HTR-8/SVneo (cell line): ENCODE measurements around the gene CORO1A.
"Not testable (repeated sequence)": the region's sequence is repeated elsewhere in the genome, so short reads cannot be mapped to it uniquely, and the experiment has no call there.

Experiments
- DNase-seq: peaks from one replicate; pipeline ENCODE4 v3.0.0; 2011; ENCODE audit warnings: low spot score, mixed read lengths; ENCODE audit not compliant: insufficient read length
- FAIRE-seq: peaks from 2 replicates; lab custom pipeline; 2011; peaks lifted over from hg19 to GRCh38; lab: Jason Lieb, UNC

CORO1A gene

DNA sequence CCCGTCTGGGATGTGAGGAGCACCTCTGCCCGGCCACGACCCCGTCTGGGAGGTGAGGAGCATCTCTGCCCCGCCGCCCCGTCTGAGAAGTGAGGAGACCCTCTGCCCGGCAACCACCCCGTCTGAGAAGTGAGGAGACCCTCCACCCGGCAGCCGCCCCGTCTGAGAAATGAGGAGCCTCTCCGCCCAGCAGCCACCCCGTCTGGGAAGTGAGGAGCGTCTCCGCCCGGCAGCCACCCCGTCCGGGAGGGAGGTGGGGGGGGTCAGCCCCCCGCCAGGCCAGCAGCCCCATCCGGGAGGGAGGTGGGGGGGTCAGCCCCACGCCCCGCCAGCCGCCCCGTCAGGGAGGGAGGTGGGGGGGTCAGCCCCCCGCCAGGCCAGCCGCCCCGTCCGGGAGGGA is 14.7 kb upstream of the CORO1A start:
- DNase-seq, FAIRE-seq: not testable (repeated sequence)

DNA sequence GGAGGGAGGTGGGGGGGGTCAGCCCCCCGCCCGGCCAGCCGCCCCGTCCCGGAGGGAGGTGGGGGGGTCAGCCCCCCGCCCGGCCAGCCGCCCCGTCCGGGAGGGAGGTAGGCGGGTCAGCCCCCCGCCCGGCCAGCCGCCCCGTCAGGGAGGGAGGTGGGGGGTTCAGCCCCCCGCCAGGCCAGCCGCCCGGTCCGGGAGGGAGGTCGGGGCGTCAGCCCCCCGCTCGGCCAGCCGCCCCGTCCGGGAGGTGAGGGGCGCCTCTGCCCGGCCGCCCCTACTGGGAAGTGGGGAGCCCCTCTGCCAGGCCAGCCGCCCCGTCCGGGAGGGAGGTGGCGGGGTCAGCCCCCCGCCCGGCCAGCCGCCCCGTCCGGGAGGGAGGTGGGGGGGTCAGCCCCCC is 14.0 kb upstream of the CORO1A start:
- DNase-seq, FAIRE-seq: not testable (repeated sequence)

DNA sequence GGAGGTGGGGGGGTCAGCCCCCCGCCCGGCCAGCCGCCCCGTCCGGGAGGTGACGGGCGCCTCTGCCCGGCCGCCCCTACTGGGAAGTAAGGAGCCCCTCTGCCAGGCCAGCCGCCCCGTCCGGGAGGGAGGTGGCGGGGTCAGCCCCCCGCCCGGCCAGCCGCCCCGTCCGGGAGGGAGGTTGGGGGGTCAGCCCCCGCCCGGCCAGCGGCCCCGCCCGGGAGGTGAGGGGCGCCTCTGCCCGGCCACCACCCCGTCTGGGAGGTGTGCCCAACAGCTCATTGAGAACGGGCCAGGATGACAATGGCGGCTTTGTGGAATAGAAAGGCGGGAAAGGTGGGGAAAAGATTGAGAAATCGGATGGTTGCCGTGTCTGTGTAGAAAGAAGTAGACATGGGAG is 13.3 kb upstream of the CORO1A start:
- not testable (repeated sequence) for DNase-seq, FAIRE-seq

DNA sequence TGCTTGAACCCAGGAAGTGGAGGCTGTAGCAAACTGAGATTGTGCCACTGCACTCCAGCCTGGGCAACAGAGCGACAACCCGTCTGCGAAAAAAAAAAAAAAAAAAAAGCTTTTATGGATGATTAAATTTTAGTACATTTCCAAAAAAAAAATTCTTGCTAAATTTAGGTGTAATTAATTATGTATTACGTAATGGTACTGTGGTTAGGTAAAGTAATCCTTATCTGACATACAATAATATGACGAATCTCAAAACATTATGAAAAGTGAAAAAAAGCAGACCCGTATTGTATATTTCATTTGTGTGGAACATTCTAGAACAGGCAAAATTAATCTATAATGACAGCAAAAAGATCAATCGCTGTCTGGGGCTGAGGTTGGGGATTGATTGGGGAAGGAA is 10.3 kb upstream of the CORO1A start:
- FAIRE-seq = no peak
- no peak for DNase-seq

DNA sequence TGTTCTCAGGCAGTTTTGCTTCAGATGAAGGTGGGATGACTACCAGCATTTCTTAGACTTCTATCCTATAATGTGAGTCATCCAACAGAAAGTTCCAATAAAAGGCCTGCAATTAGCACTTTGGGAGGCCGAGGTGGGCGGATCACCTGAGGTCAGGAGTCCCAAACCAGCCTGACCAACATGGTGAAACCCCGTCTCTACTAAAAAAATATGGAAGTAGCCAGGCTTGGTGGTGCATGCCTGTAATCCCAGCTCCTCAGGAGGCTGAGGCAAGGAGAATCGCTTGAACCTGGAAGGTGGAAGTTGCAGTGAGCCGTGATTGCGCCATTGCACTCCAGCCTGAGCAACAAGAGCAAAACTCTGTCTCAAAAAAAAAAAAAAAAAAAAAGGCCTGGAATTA is 6.5 kb upstream of the CORO1A start:
- not testable (repeated sequence) for FAIRE-seq, DNase-seq

DNA sequence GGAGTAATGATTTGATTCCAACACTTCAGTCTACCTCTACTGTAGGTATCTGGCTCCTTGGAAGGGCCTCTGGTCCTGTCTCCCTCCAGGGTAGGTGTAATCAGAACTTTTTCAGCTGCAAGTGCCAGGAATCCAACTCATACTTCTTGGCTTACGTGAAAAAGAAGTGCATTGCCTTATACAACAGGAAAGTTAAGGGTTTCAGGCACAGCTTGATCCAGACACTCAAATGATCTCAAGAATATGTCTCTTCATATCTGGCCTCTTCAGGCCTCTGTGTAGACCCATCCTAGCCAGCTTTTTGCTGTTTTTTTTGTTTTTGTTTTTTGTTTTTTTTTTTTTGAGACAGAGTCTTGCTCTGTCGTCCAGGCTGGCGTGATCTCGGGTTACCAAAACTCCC is 4.2 kb upstream of the CORO1A start:
- no peak for DNase-seq
- no peak for FAIRE-seq

DNA sequence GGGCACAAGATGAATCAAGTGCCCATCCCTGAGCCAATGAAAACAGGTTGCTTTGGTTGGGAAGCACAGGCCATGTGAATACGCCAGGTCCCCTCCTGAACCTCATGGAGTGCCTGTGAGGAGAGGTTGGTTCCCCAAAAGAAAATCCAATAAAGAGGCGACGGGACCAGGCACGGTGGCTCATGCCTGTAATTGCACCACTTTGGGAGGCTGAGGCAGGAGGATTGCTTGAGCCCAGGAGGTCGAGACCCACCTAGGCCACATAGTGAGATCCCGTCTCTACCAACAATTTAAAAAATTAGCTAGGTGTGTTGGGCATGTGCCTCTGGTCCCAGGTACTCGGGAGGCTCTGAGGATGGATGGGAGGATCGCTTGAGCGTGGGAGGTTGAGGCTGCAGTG is 3.5 kb upstream of the CORO1A start:
- no peak for DNase-seq
- FAIRE-seq = no peak

DNA sequence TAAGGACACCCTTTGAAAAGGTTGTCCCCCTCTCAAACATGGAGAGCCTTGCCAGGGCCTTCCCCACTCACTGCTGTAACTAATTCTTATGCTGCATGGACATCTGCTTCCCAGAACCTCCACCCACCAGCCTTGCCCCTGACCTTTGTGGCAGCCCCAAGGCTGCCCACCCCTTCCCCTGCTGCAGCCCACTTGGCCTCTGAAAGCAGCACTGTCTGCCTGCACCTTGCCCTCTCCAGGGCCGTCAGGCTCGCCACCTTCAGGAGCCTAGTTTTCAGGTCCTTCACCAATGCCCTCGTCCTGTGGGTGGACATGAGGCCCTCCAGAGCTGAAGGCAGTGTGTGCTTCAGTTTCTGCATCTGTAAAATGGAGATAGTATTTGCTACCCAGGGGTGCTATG is 2.7 kb upstream of the CORO1A start:
- FAIRE-seq = no peak
- DNase-seq = no peak

DNA sequence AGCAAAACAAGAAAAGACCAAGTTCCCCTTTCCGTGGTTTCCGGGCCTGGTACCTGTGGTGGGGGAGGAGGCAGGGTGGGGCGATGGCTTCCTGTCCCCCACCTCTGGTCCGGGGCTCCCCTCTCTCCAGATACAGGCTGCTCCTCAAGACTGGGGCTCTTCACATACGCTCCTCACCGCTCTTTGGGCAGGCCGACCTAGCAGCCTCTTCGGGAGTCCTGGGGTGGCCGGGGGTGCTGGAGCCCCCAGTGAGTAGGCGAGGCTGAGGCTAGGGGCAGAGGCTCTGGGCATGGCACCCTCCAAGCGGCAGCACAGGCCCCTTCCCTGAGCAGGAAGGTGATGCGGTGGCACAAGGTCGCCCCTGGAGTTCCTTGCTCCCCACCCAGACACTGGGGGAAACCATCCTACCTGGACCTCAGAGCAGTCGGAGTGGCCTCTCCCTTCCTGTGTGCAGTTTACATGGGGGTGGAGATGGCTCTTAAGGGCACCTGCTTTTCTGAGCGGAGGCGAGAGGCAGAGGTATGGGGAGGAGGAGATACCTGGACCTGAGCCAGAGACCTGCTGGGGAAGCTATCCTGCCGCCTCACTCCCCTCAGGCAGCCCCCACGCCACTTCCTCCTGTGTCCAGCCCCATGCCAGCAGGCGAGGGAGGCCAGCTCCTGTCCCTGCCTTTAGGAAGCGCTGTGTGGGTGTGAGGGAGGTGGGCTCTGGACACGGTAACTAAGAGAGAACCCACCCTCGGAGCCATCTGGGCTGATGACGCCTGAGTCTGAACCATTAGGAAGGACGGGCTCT is 891 bp downstream of the CORO1A start:
- FAIRE-seq = no peak
- no peak for DNase-seq

DNA sequence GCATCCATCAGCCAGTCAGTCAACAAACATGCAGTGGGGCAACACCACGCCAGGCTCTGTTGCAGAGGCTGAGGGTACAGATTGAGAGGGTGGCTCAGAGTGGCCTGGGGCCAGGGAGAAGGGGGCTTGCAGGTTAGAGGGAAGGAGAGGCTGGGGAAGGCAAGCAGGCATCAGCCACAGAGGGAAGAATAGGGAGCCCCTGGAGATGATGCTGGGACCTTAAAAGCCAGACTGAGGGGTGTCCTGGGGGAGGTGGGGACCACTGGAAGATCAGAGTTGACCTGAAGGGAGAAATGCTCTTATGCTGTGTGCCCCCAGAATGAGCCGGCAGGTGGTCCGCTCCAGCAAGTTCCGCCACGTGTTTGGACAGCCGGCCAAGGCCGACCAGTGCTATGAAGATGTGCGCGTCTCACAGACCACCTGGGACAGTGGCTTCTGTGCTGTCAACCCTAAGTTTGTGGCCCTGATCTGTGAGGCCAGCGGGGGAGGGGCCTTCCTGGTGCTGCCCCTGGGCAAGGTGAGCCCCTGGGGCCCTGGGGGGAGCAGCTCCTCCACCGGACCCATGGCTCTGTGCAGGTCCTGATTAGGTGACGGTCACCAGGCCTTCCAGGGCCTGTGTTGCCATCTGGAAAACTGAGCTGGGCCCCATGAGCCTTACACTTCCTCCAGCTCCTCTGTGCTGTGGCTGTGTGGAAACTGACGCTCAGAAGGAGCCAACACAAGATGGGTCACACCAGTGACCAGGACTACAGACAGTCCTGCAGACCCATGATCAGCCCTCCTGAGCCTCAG is 1.7 kb downstream of the CORO1A start:
- DNase-seq = no peak
- no peak for FAIRE-seq

DNA sequence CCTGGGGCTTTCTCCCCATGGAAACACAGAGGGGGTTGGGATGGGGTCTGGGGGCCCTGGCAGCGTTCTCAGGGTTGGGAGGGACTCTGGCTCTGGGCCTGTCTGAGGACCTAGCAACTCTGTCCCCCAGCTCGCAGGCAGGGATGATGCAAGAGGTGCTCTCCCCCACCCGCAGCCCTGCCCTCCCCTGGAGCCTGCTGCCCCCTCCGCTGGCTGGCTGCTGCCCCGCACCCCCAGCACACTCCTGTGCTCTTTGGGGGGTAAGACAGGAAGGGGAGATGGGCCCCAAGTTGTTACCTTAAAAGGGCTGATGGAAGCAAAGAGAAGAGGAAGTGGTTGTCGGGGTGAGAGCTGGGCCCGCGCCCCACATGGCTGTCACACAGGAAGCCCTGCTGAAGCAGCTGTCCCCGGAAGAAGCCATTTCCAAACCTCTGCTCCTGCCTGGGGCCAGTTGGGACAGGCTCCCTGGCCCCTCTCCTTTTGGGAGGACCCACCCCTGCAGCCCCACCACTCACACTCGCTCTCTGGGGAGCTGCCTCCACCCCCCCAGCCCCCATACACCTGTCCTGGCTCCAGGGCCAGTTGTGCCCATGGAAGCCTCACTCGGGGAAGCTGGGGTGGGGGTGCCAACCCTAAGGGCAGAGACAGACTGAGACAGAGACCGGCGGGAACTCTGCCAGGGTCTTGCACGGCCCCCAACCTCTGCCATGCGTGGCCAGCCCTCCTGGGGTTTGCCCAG is 2.5 kb downstream of the CORO1A start:
- DNase-seq (no peak), FAIRE-seq (no peak)

DNA sequence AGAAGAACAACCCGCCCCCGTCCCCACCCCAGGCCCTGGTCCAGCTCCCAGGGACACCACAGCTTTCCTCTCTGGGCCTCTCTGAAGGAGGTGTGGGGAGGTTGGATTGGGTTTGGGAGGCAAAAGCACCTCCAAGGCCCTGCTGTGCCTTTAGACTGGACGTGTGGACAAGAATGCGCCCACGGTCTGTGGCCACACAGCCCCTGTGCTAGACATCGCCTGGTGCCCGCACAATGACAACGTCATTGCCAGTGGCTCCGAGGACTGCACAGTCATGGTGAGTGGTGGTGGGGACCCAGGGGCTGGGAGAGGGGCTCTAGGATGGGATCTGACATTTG is 3.0 kb downstream of the CORO1A start:
- no peak for FAIRE-seq
- no peak for DNase-seq

DNA sequence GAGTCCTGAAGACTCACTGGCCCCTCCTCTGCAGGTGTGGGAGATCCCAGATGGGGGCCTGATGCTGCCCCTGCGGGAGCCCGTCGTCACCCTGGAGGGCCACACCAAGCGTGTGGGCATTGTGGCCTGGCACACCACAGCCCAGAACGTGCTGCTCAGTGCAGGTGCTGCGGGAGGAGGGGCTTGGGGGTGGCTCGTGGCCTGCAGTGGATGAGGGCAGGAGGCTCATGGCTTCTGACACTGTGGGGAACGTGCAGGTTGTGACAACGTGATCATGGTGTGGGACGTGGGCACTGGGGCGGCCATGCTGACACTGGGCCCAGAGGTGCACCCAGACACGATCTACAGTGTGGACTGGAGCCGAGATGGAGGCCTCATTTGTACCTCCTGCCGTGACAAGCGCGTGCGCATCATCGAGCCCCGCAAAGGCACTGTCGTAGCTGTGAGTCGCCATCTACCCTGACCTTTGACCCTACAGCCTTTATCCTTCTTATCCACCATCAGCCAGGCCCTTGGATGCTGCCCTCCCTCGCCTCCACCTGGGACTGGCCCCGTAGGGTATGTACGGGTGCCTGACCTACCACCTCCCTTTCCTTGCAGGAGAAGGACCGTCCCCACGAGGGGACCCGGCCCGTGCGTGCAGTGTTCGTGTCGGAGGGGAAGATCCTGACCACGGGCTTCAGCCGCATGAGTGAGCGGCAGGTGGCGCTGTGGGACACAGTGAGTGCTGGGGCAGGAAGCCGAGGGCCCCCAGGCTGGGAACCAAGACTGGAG is 3.6 kb downstream of the CORO1A start:
- no peak for FAIRE-seq
- DNase-seq = no peak

DNA sequence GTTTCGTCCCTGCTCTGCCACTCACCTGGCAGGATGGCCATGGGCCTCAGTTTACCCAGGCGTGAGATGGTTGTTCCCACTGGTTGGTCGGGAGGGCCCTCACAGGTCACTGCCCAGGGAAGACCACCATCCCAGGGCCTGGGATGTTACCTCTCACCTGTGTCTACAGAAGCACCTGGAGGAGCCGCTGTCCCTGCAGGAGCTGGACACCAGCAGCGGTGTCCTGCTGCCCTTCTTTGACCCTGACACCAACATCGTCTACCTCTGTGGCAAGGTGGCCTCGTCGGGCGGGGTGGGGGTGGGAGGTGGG is 4.1 kb downstream of the CORO1A start:
- FAIRE-seq (no peak), DNase-seq (no peak)

DNA sequence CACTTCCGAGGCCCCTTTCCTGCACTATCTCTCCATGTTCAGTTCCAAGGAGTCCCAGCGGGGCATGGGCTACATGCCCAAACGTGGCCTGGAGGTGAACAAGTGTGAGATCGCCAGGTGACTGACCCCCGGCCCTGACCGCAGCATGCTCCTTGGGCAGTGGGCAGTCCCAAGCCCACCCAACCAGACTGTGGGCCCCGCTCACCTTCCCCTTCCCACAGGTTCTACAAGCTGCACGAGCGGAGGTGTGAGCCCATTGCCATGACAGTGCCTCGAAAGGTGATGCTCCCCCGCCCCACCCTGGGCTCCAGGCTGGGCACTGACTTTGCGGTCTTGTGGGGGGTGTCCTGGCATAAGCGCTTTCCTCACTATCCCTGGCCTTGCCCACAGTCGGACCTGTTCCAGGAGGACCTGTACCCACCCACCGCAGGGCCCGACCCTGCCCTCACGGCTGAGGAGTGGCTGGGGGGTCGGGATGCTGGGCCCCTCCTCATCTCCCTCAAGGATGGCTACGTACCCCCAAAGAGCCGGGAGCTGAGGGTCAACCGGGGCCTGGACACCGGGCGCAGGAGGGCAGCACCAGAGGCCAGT is 4.7 kb downstream of the CORO1A start:
- DNase-seq = no peak
- no peak for FAIRE-seq

DNA sequence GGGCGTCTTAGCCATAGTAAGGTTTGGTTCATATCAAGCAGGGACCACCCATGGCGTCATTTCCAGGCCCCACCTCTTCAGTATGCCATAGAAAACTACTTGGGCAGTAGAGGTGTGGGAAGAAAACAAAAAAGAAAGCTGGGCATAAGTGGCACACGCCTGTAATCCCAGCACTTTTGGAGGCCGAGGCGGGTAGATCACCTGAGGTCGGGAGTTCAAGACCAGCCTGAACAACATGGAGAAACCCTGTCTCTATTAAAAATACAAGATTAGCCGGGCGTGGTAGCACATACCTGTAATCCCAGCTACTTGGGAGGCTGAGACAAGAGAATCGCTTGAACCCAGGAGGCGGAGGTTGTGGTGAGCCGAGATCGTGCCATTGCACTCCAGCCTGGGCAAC is 7.8 kb downstream of the CORO1A start:
- FAIRE-seq, DNase-seq: not testable (repeated sequence)

DNA sequence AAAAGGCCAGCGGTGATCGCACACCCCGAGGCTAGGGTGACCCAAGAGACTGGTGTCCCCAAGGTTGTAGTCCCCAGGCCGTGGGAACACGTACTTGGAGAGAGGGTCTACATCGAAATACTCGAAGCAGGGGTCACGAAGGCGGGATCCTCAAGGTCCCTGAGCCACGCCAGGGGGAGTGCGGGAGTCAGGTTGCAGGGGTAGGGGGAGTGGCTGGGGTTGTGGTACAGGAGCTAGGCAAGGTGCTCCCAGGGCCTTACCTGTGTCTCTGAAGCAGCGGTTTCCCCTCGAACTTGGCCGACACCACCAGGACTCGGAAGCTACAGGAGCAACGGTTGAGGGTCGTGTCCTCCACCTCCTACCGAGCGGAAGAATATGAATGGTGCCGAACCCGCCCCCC is 9.7 kb downstream of the CORO1A start:
- not testable (repeated sequence) for DNase-seq, FAIRE-seq

DNA sequence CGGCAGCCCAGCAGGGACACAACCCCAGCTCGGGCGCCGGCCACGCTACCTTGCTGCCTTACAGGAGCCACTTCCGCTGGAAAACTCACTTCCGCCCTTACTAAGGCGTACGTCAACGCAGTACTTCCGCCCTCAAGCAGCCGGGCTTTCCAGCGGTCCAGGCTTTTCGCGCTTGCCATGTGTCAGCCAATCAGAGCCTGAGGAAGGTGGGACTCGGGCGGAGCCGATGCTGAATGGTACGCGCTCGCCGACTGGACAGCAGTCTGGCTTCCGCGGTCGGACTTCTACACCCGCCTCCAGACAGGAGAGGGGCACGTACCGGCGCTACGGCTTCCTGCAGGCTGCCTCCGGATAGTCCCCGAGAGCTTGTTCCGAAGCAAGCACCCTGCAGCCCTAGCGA is 10.2 kb downstream of the CORO1A start, which contains the start of the genes BOLA2B and SLX1A:
Gene BOLA2B, minus strand, starts transcription at position 52 of the 400 bp plus-strand sequence. CDS start 71 bp downstream, outside the sequence.
Gene SLX1A, plus strand, starts transcription at position 261 of the 400 bp plus-strand sequence. CDS start 210 bp downstream, outside the sequence.
- peak; percentile 96 for FAIRE-seq
- not testable (repeated sequence) for DNase-seq

DNA sequence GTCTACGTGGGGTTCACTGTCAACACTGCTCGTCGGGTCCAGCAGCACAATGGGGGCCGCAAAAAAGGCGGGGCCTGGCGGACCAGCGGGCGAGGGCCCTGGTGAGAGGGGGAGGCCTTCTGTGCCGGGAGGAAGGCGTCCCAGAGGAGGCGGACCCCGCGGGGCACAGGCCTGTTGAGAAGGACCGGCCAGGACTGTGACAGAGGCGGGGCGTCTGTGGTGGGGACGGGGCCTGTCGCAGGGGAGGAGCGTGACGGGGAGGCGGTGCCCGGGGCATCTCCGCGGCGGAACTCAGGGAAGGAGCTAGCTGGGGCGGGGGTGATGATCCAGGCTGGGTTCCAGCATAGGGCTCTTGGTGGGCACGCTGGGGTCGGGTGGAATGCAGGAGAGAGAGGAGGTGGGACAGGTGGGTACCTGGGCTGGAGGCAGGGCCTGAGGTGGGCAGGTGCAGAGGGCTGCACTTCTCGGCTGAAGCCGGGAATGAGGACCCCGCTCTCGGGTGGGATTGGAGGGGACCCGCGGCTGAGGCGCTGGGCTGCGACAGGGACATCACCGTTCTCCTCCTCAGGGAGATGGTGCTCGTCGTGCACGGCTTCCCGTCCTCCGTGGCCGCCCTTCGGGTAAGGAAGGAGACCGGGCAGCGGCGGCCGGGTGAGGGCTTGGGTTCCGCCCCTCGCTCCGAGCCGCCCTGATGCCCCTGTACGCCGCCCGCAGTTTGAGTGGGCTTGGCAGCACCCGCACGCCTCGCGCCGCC is 10.9 kb downstream of the CORO1A start:
- peak; percentile 13 for FAIRE-seq
- not testable (repeated sequence) for DNase-seq
